Nephron progenitor cell (in vitro differentiated cells): ENCODE data around the gene PKIG.

ENCODE experiments used
- DNase-seq: peaks from one replicate; pipeline ENCODE4 v3.0.0; 2021
- H3K27ac Mint-ChIP-seq: 2 replicates; pipeline ENCODE4 v1.8.0; 2021; ENCODE audit warnings: mild to moderate bottlenecking, moderate library complexity, mixed read lengths
- H3K27me3 Mint-ChIP-seq: 2 replicates; pipeline ENCODE4 v1.8.0; 2021; ENCODE audit warnings: mild to moderate bottlenecking, low read depth, mixed read lengths; ENCODE audit not compliant: poor library complexity
- H3K36me3 Mint-ChIP-seq: 2 replicates; pipeline ENCODE4 v1.8.0; 2021; ENCODE audit warnings: low read depth, mixed read lengths
- H3K4me1 Mint-ChIP-seq: 2 replicates; pipeline ENCODE4 v1.8.0; 2021; ENCODE audit warnings: mixed read lengths
- H3K4me3 Mint-ChIP-seq: 2 replicates; pipeline ENCODE4 v1.8.0; 2021; ENCODE audit warnings: mild to moderate bottlenecking, moderate library complexity, mixed read lengths
- H3K9me3 Mint-ChIP-seq: 2 replicates; pipeline ENCODE4 v1.8.0; 2021; ENCODE audit warnings: mild to moderate bottlenecking, moderate library complexity, mixed read lengths
- CTCF ChIP-seq: fragments of 200-600 bp; sonication (generic); IDR thresholded peaks from 2 replicates; pipeline ENCODE4 v1.5.0; 2021; ENCODE audit warnings: antibody characterized with exemption

The PKIG gene

GRCh38 chr20:44572551-44573500 is 9.6 kb upstream of the PKIG start:
- Mint-ChIP-seq H3K4me1 (peaks cover 24% of the 10 kb centered on the region), H3K9me3 (no peaks in the 10 kb centered on the region), H3K4me3 (no peak overlapping the region), H3K36me3 (peaks cover 5% of the 10 kb centered on the region), H3K27ac (peak overlapping the region; percentile 94), H3K27me3 (no peaks in the 10 kb centered on the region)
- no peak for DNase-seq
- no peak for TF ChIP-seq CTCF

DNA sequence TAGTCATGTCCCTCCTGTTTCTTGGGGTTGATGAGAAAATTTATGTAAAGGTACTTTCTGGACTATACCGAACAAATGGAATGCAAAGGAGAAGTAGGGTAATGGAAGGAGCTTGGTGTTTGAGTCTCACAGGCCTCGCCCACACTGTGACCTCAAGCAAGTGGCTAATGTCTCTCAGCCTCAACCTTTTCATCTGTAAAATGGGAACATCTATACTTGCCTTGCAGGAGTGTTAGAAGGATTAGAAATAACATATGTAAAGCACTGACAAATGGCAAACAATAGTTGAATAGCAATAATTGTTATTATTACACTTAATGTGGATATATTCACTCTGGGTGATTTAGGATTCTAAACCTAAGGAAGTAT is 8.9 kb upstream of the PKIG start:
- no peaks in the 10 kb centered on the region for H3K27me3 Mint-ChIP-seq
- peaks cover 1% of the 10 kb centered on the region for H3K9me3 Mint-ChIP-seq
- no peak for TF ChIP-seq CTCF
- H3K27ac Mint-ChIP-seq, result no peak overlapping the region
- H3K4me3 Mint-ChIP-seq, result no peak overlapping the region
- peaks cover 8% of the 10 kb centered on the region for H3K36me3 Mint-ChIP-seq
- H3K4me1 Mint-ChIP-seq, result peaks cover 24% of the 10 kb centered on the region
- DNase-seq, result no peak

DNA sequence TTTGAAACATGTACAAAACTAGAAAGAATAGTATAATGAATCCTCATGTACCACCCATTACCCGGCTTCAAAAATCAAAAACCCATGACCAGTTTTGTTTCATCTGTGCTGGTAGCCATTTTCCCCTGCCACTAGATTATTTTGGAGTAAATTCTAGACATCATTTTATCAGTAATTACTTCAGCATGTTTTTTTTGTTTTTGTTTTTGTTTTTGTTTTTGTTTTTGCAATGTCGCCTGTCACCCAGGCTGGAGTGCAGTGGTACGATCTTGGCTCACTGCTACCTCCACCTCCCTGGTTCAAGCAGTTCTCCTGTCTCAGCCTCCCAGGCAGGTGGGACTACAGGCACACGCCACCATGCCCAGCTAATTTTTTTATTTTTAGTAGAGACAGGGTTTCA is 8.0 kb upstream of the PKIG start:
- DNase-seq, result no peak
- Mint-ChIP-seq H3K4me3 (no peak overlapping the region), H3K27me3 (no peaks in the 10 kb centered on the region), H3K9me3 (peaks cover 3% of the 10 kb centered on the region), H3K27ac (no peak overlapping the region), H3K36me3 (peaks cover 10% of the 10 kb centered on the region), H3K4me1 (peaks cover 26% of the 10 kb centered on the region)
- no peak for TF ChIP-seq CTCF

GRCh38 chr20:44576297-44576696 is 6.1 kb upstream of the PKIG start:
- H3K4me1 Mint-ChIP-seq, result peaks cover 35% of the 10 kb centered on the region
- DNase-seq, result no peak

GRCh38 chr20:44579313-44580081 is 2.9 kb upstream of the PKIG start:
- no peak for TF ChIP-seq CTCF
- Mint-ChIP-seq H3K9me3 (peaks cover 3% of the 10 kb centered on the region), H3K36me3 (peaks cover 10% of the 10 kb centered on the region), H3K27ac (peak overlapping the region; percentile 49), H3K4me3 (no peak overlapping the region), H3K4me1 (peaks cover 50% of the 10 kb centered on the region), H3K27me3 (no peaks in the 10 kb centered on the region)
- DNase-seq, result no peak

More at GRCh38 chr20:44576297-44576696, 6.1 kb upstream of the PKIG start:
- Mint-ChIP-seq H3K27me3 (no peaks in the 10 kb centered on the region), H3K27ac (peak overlapping the region; percentile 33), H3K9me3 (peaks cover 3% of the 10 kb centered on the region), H3K4me3 (no peak overlapping the region), H3K36me3 (peaks cover 10% of the 10 kb centered on the region)
- no peak for TF ChIP-seq CTCF
